MCF 10A (cell line): ENCODE data around the gene KCNA3. TPM values are rescaled to one million over a fixed set of nuclear protein-coding genes. Genes with fewer than 3 reads are reported as not detected.

ENCODE experiments used
- BruUV-seq: library from RNA; stranded (reverse); fragments of 400-500 nt; replicated peaks from 2 replicates; lab custom pipeline; 2021; lab: Mats Ljungman, UMichigan
- CTCF ChIA-PET: fragments of 300-600 bp; sonication (Branson Sonifier 250); formaldehyde crosslinking; extraction: SDS; loops from one replicate; lab custom pipeline; 2021; ENCODE audit warnings: antibody characterized with exemption, inconsistent platforms; lab: Yijun Ruan, JAX
- POLR2A ChIA-PET: fragments of 300-600, 350-650 bp; sonication (Branson Sonifier 250); formaldehyde crosslinking; extraction: SDS; loops from one replicate; lab custom pipeline; 2020; ENCODE audit warnings: antibody characterized with exemption, inconsistent platforms; lab: Yijun Ruan, JAX
- DNase-seq: peaks from one replicate; pipeline ENCODE4 v3.0.0-alpha.2; 2018; ENCODE audit not compliant: unreplicated experiment
- H3K27ac Mint-ChIP-seq: one replicate; pipeline ENCODE4 v1.8.0; 2022; ENCODE audit warnings: mild to moderate bottlenecking, low read depth, mixed read lengths; ENCODE audit not compliant: unreplicated experiment
- H3K27me3 Mint-ChIP-seq: one replicate; pipeline ENCODE4 v1.8.0; 2022; ENCODE audit warnings: mixed read lengths; ENCODE audit not compliant: insufficient read depth, unreplicated experiment
- H3K36me3 Mint-ChIP-seq: one replicate; pipeline ENCODE4 v1.8.0; 2022; ENCODE audit warnings: mild to moderate bottlenecking, moderate library complexity, mixed read lengths; ENCODE audit not compliant: insufficient read depth, unreplicated experiment
- H3K4me1 Mint-ChIP-seq: one replicate; pipeline ENCODE4 v1.8.0; 2022; ENCODE audit warnings: mixed read lengths; ENCODE audit not compliant: insufficient read depth, unreplicated experiment
- H3K4me3 Mint-ChIP-seq: one replicate; pipeline ENCODE4 v1.8.0; 2022; ENCODE audit warnings: mild to moderate bottlenecking, moderate library complexity, mixed read lengths; ENCODE audit not compliant: unreplicated experiment
- H3K9me3 Mint-ChIP-seq: one replicate; pipeline ENCODE4 v1.8.0; 2022; ENCODE audit warnings: mixed read lengths; ENCODE audit not compliant: unreplicated experiment
- CTCF ChIP-seq: fragments of 200-600 bp; IDR thresholded peaks from one replicate; pipeline ENCODE4 v1.8.0; 2022; ENCODE audit warnings: antibody characterized with exemption, mild to moderate bottlenecking; ENCODE audit not compliant: unreplicated experiment
- intact Hi-C: fragments of 100-400 bp; cut with micrococcal nuclease; formaldehyde crosslinking; loops from 2 replicates; pipeline ENCODE4 v1.14.1; 2022
- total RNA-seq: library from RNA; stranded (reverse); gene quantifications from 2 replicates; pipeline ENCODE4 v1.2.3, GENCODE V29; 2022

KCNA3 gene
- total RNA-seq, 1 experiment from 2014 or later, result not detected

GRCh38 chr1:110672753-110673108 is 2.0 kb downstream of the KCNA3 start:
- ChIA-PET CTCF (interaction anchor here (0.7 kb wide), 1 partner anchor 34 kb away, joined by 3 read pairs; no protein-coding TSS in a partner anchor), POLR2A (no interaction called here)
- no peak overlapping the region for H3K27ac Mint-ChIP-seq
- peaks cover 7% of the 10 kb centered on the region for H3K9me3 Mint-ChIP-seq
- H3K4me1 Mint-ChIP-seq, result no peaks in the 10 kb centered on the region
- peaks cover 13% of the 10 kb centered on the region for H3K27me3 Mint-ChIP-seq
- H3K36me3 Mint-ChIP-seq, result no peaks in the 10 kb centered on the region
- no peak for TF ChIP-seq CTCF
- H3K4me3 Mint-ChIP-seq, result no peak overlapping the region
- DNase-seq, result no peak
- BruUV-seq, result no TSS peak
- intact Hi-C loops, result no loop called here

- BruUV-seq, result no TSS peak
- Mint-ChIP-seq H3K36me3 (no peaks in the 10 kb centered on the region), H3K4me1 (no peaks in the 10 kb centered on the region), H3K4me3 (no peak overlapping the region), H3K9me3 (peaks cover 7% of the 10 kb centered on the region), H3K27ac (no peak overlapping the region), H3K27me3 (peaks cover 13% of the 10 kb centered on the region)
- ChIA-PET CTCF (no interaction called here), POLR2A (no interaction called here)
- TF ChIP-seq CTCF, result no peak
- no peak for DNase-seq
- intact Hi-C loops, result no loop called here
Observed at GRCh38 chr1:110672001-110672752, 2.6 kb downstream of the KCNA3 start.

GRCh38 chr1:110671361-110671760 is 3.4 kb downstream of the KCNA3 start:
- Mint-ChIP-seq H3K4me3 (no peak overlapping the region), H3K4me1 (no peaks in the 10 kb centered on the region), H3K27ac (no peak overlapping the region), H3K36me3 (no peaks in the 10 kb centered on the region), H3K27me3 (peaks cover 13% of the 10 kb centered on the region), H3K9me3 (peaks cover 7% of the 10 kb centered on the region)
- ChIA-PET POLR2A (no interaction called here), CTCF (no interaction called here)
- DNase-seq, result no peak
- intact Hi-C loops, result no loop called here
- BruUV-seq, result no TSS peak
- no peak for TF ChIP-seq CTCF

GRCh38 chr1:110668549-110668948 is 6.2 kb downstream of the KCNA3 start:
- no peak for DNase-seq
- H3K36me3 Mint-ChIP-seq, result no peaks in the 10 kb centered on the region
- ChIA-PET POLR2A (no interaction called here), CTCF (interaction anchor here (0.6 to 0.7 kb wide), 2 partner anchors 57 to 112 kb away, joined by 3 read pairs; no protein-coding TSS in a partner anchor)
- H3K27me3 Mint-ChIP-seq, result peaks cover 13% of the 10 kb centered on the region
- H3K4me1 Mint-ChIP-seq, result no peaks in the 10 kb centered on the region
- BruUV-seq, result no TSS peak
- no peak for TF ChIP-seq CTCF
- intact Hi-C loops, result no loop called here
- H3K27ac Mint-ChIP-seq, result no peak overlapping the region
- no peak overlapping the region for H3K4me3 Mint-ChIP-seq
- peaks cover 4% of the 10 kb centered on the region for H3K9me3 Mint-ChIP-seq
